Naive thymus-derived CD8-positive, alpha-beta T cell (primary cell): ENCODE measurements around the gene MLLT6. TPM values are rescaled to one million over a fixed set of nuclear protein-coding genes. Genes with fewer than 3 reads are reported as not detected.

Source experiments
- ATAC-seq, 2 donors: fragments of 150-1000 bp; cut with Tn5 transposase in 1 of 2; sonication (Bioruptor Pico), chemical (Tn5 transposase) in 1 of 2; 1 replicate in 1 of 2; 2 replicates in 1 of 2; pipeline ENCODE4 v1.10.0; 2021; ENCODE audit warnings: mild to moderate bottlenecking in 2 of 2, moderate library complexity in 2 of 2
- POLR2A ChIA-PET: fragments of 350-600 bp; sonication (Branson Sonifier 250); formaldehyde crosslinking; loops from one replicate; lab custom pipeline; 2021; ENCODE audit warnings: antibody characterized with exemption; lab: Charles Lee
- DNase-seq, 10 donors: peaks; one replicate each; pipeline versions ENCODE4 v3.0.0 to v3.0.0-alpha.2; 2020 to 2022
- H3K27ac Mint-ChIP-seq, 10 donors: one replicate each; pipeline ENCODE4 v1.8.0; 2020 to 2022; ENCODE audit warnings: mild to moderate bottlenecking in 10 of 10, mixed read lengths in 10 of 10, moderate library complexity in 4 of 10, inconsistent platforms in 1 of 10
- H3K27me3 Mint-ChIP-seq, 5 donors: one replicate each; pipeline ENCODE4 v1.8.0; 2021 to 2022; ENCODE audit warnings: mixed read lengths in 5 of 5
- H3K36me3 Mint-ChIP-seq, 3 donors: one replicate each; pipeline ENCODE4 v1.8.0; 2020 to 2022; ENCODE audit warnings: mixed read lengths in 3 of 3, mild to moderate bottlenecking in 2 of 3, inconsistent platforms in 1 of 3
- H3K4me1 Mint-ChIP-seq, 4 donors: one replicate each; pipeline ENCODE4 v1.8.0; 2021 to 2022; ENCODE audit warnings: mixed read lengths in 4 of 4
- H3K4me3 Mint-ChIP-seq, 10 donors: one replicate each; pipeline ENCODE4 v1.8.0; 2020 to 2022; ENCODE audit warnings: mild to moderate bottlenecking in 10 of 10, mixed read lengths in 10 of 10, moderate library complexity in 6 of 10, inconsistent platforms in 1 of 10
- H3K9me3 Mint-ChIP-seq, 9 donors: one replicate each; pipeline ENCODE4 v1.8.0; 2020 to 2022; ENCODE audit warnings: mixed read lengths in 9 of 9, mild to moderate bottlenecking in 3 of 9, inconsistent platforms in 1 of 9, moderate library complexity in 1 of 9
- microRNA-seq: library from miRNA; unstranded; fragments of <30 nt; microRNA quantifications from one replicate; pipeline ENCODE4 v1.2.0, GENCODE V29; 2022; ENCODE audit warnings: borderline microRNAs expressed
- polyA plus RNA-seq, 3 donors: library from polyadenylated mRNA; unstranded; fragments of 300-500 nt; fragmentation: Illumina TruSeq; gene quantifications; one replicate each; pipeline ENCODE4 v1.2.3, GENCODE V29; 2021
- total RNA-seq, 8 experiments: library from RNA in 2 of 8; stranded (reverse) in 2 of 8; gene quantifications; one replicate each; pipeline ENCODE4 v1.2.3 and lab custom pipeline; 2021 to 2026

The MLLT6 gene
- total and polyA plus RNA-seq, 5 experiments from 2014 or later: 5.5 to 489 (median 11.9) TPM

- ATAC-seq (no peak), DNase-seq (no peak)
- Mint-ChIP-seq H3K27me3 (no peaks in the 10 kb centered on the region), H3K9me3 (no peaks in the 10 kb centered on the region), H3K4me1 (peaks cover 1 to 15% (median 8%) of the 10 kb centered on the region in 4 donors), H3K4me3 (no peak overlapping the region), H3K27ac (peak overlapping the region in 2 of 10 donors; percentile 11 to 55), H3K36me3 (peaks cover 0 to 89% (median 4%) of the 10 kb centered on the region in 3 donors)
- POLR2A ChIA-PET: no interaction called here
Observed at GRCh38 chr17:38768417-38768816, 63.3 kb downstream of the MLLT6 start.

GRCh38 chr17:38773258-38773657 lies 68.2 kb downstream of the MLLT6 start:
- ATAC-seq (no peak), DNase-seq (no peak)
- Mint-ChIP-seq H3K27ac (peak overlapping the region in 1 of 10 donors; percentile 39), H3K9me3 (no peaks in the 10 kb centered on the region), H3K27me3 (no peaks in the 10 kb centered on the region), H3K4me3 (no peak overlapping the region), H3K36me3 (peaks cover 0 to 82% (median 8%) of the 10 kb centered on the region in 3 donors), H3K4me1 (peaks cover 0 to 7% (median 4%) of the 10 kb centered on the region in 4 donors)
- POLR2A ChIA-PET: no interaction called here

GRCh38 chr17:38777641-38778250 lies 72.7 kb downstream of the MLLT6 start:
- no peaks in the 10 kb centered on the region for H3K9me3 Mint-ChIP-seq
- no peak for ATAC-seq
- no peak overlapping the region for H3K27ac Mint-ChIP-seq
- POLR2A ChIA-PET: no interaction called here
- H3K4me3 Mint-ChIP-seq: no peak overlapping the region
- peaks cover 0 to 88% (median 13%) of the 10 kb centered on the region in 3 donors for H3K36me3 Mint-ChIP-seq
- no peak for DNase-seq
- H3K4me1 Mint-ChIP-seq: peaks cover 0 to 7% (median 4%) of the 10 kb centered on the region in 4 donors
- H3K27me3 Mint-ChIP-seq: no peaks in the 10 kb centered on the region

Small RNA genes within 50 kb of the gene (microRNA-seq; reads per million reads assigned to microRNA genes)
- not detected for gene MIR4726
- gene MIR4734: not detected

Other genes starting within 250 kb of the MLLT6 start
- gene SRCIN1, start 99.3 kb upstream of the MLLT6 start, total RNA-seq: under 1 TPM; 0.16 to 0.60 TPM
- gene SRCIN1, start 99.3 kb upstream of the MLLT6 start, polyA plus RNA-seq: not detected
- gene EPOP, start 30.3 kb upstream of the MLLT6 start, total RNA-seq: 1 to 10 TPM; 1.2 TPM
- under 1 TPM in 2 of 3 donors, not detected in 1; 0.04 to 0.10 TPM for gene EPOP, start 30.3 kb upstream of the MLLT6 start, polyA plus RNA-seq
- gene CISD3, start 25.1 kb downstream of the MLLT6 start, total RNA-seq: 10 to 100 TPM; 10.7 to 12.3 TPM
- 10 to 100 TPM; 40.5 to 63.3 (median 46.2) TPM for gene CISD3, start 25.1 kb downstream of the MLLT6 start, polyA plus RNA-seq
- gene PCGF2, start 43.1 kb downstream of the MLLT6 start, total RNA-seq: not detected
- under 1 TPM in 1 of 3 donors, not detected in 2; 0.08 TPM for gene PCGF2, start 43.1 kb downstream of the MLLT6 start, polyA plus RNA-seq
- 10 to 100 TPM; 94.1 to 96.4 TPM for gene PSMB3, start 47.5 kb downstream of the MLLT6 start, total RNA-seq
- 100 to 1,000 TPM; 338 to 361 (median 349) TPM for gene PSMB3, start 47.5 kb downstream of the MLLT6 start, polyA plus RNA-seq
- 10 to 100 TPM; 58.2 to 64.2 TPM for gene PIP4K2B, start 94.3 kb downstream of the MLLT6 start, total RNA-seq
- gene PIP4K2B, start 94.3 kb downstream of the MLLT6 start, polyA plus RNA-seq: 10 to 100 TPM; 11.8 to 17.8 (median 16.5) TPM
- 10 to 100 TPM; 36.1 to 41.3 TPM for gene CWC25, start 120.0 kb downstream of the MLLT6 start, total RNA-seq
- 1 to 10 TPM; 6.3 to 7.4 (median 6.4) TPM for gene CWC25, start 120.0 kb downstream of the MLLT6 start, polyA plus RNA-seq
- 1,000 to 10,000 TPM; 1,755 to 1,793 TPM for gene RPL23, start 148.4 kb downstream of the MLLT6 start, total RNA-seq
- 1,000 to 10,000 TPM; 1,506 to 1,897 (median 1,688) TPM for gene RPL23, start 148.4 kb downstream of the MLLT6 start, polyA plus RNA-seq
- 100 to 1,000 TPM; 103 to 107 TPM for gene LASP1, start 164.8 kb downstream of the MLLT6 start, total RNA-seq
- 10 to 100 TPM; 50.1 to 53.1 (median 52.0) TPM for gene LASP1, start 164.8 kb downstream of the MLLT6 start, polyA plus RNA-seq